OCI-LY1 (cell line): ENCODE measurements around the gene COL5A2.

Source experiments
- CTCF ChIP-seq: fragments of 200-600 bp; sonication (generic), shearing (Covaris generic); IDR thresholded peaks from 2 replicates; pipeline ENCODE4 v1.5.1; 2017; ENCODE audit warnings: mild to moderate bottlenecking, antibody characterized with exemption, low read length, moderate library complexity, mixed read lengths
- EZH2 ChIP-seq: fragments of 200-600 bp; sonication (generic), shearing (Covaris generic); IDR thresholded peaks from 2 replicates; pipeline ENCODE4 v1.8.0; 2017; ENCODE audit warnings: borderline replicate concordance, mixed run types, mild to moderate bottlenecking, antibody characterized with exemption, low read length, moderate library complexity, mixed read lengths

GRCh38 chr2:189181706-189182105 lies 2.1 kb upstream of the COL5A2 start:
- no peak for TF ChIP-seq CTCF
- no peak for TF ChIP-seq EZH2
